GM18502 (cell line): ENCODE data around the gene THSD4.

ENCODE experiments used
- ATAC-seq: cut with Tn5 transposase; IDR thresholded peaks from one replicate; pipeline ENCODE4 v1.9.1; 2021; ENCODE audit warnings: mild to moderate bottlenecking; ENCODE audit not compliant: unreplicated experiment, poor library complexity

THSD4 gene

DNA sequence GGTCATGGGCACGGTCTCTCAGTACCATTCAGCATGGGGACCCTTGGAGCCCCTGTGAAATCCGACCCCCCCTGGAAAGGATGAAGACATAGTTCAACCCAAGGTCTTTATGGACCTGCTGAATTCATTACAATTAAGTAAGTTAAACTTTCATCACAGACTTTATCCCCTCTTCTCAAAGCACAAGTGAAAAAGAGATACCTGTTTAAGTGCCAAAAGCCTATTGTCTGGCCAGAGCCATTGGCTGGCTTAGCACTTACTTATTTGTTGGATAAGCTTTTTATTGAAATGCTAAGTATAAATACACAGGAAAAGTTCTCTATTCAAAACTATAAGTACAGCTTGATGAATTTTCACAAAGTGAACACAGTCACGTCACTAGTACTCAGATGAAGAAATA is 566.7 kb downstream of the THSD4 start:
- no peak for ATAC-seq

DNA sequence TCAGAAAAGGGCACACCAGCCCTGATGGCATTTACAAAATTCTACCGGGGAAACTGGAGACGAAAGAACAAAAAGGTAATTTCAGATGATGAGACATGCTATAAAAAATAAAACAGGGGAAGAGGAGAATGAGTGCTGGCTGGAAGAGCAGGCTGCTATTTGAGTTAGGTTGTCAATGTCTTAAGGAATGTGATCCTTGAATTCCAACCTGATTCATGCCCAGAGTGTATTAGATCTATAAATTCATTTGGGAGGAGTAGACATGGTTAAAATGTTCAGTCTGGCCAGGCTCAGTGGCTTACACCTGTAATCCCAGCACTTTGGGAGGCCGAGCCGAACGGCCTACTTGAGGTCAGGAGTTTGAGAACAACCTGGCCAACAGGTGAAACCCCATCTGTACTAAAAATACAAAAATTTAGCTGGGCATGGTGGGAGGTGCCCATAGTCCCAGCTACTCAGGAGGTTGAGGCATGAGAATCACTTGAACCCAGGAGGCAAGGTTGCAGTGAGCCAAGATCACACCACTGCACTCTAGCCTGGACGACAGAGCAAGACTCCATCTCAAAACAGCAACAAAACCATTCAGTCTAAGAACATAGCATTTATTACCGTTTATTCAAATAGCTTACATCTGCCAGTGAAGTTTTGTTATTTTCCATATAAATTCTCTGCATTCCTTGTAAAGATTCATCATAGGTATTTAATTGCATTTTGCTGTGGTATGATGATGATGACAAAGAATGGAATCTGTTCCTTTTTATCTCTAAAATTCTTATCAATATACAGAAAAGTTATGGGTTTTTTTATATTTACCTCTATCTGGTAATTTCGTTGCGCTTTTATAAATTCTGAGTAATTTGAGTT is 568.4 kb downstream of the THSD4 start:
- no peak for ATAC-seq

DNA sequence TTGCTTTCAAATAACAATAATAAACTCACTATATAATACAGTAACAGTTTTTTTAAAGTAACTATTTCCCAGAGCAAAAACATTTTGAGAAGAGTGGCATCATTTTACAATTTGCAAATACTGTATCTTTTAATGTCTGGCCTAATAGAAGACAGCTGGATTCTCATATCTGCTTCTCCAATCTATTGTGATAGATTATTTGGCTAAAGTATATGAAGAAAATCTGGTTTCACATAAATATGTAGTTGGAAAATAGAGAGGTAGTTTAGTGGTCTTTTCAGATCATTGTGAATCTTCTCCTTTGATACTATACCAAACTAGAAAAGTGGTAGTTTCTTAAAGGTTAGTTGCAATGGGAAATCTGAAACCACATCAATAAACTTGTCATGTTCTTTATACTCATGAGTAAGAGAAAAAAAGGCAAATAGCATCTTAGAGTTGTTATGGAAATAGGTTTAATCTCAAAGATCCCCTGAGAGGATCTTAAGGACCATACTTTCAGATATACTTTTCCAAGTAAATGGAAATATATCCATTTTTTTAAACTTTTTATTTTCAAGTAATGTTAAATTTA is 570.2 kb downstream of the THSD4 start:
- ATAC-seq: no peak

DNA sequence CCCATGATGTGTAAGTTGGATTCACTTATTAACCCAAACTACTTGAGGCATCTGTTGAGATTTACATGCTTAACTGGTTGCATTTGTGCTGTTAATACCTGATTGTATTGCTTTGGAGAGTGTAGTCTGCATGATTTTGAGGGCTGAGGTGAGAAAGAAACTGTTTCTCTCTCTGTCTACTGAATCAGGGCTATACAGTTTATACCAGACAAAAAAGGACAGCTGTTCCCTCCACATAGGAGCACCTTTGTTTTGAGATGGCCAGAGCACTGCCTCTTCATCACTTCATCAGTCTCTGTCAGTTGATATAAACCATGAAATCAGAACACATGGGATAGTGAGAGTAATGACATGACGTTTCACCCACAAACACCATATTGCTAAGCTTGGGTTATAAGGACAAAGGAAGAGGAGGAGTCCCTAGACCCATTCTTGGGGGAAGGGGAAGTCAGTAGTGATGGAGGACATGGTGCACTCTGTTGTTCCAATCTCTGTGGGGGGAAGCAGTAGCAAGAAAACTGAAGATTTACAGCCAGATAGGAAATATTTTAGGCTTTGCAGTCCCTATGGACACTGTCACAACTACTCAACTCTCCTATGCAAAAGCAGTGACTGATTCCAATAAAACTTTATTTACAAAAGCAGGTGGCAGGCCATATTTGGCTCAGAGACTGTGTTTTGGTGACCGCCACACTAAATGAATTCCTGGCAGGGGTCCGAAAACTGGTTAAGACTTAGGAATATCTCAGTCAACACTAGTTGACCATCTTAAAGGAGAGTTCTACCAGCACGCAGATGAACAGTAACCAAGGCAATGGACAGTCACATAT is 571.2 kb downstream of the THSD4 start:
- no peak for ATAC-seq

DNA sequence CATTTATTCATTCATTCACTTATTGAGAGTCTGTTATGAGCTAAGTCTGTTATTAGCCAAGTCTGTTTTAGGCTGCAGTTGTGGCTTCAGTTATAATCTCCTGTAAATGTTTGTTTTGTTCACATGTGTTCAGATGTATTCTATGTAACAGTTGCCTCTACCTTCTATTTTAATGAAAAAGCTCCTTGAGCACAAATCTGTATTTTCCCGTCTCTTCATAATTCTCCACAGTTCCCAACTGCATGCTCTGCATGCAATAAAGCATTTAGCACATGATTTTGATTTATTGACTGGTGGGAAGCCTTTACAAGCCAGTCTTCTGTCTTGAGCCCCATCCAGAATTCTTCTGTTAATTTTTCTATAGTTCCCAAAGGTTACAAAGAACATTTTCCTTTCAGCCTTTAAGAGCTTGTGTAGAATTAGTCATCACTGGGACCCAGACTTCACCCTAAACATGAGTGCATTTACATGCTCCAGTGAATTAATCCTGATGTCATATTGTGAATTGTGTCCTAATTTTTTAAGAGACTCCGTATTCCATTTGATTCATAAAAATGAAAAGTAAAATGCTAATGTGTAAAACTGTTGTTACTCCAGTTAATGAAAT is 572.7 kb downstream of the THSD4 start:
- ATAC-seq: no peak

DNA sequence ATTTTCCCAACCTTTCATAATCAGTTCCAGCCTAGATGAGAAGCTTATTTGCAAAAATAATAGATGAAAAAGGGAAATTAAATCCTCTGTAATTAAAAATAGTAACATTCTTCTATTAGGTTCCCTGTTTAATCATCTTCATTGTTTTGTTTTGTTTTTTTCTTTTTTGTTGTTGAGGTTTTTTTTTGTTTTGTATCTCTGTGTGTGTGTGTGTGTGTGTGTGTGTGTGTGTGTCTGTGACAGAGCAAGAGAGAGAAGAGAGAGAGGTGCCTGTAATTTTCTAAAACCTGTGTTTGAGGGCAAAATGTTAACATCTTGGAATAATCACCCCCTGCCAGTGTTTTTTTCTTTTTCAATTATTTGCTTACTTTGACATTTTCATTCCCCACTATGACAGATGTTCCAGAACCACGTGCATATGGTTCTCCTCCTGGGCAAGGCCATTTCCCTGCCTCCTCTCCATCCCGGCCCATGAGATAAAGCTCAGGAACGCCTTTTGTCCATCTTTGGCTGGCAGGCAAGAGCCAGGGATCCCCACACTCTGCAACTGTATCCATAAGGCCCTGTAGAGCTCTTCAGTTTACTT is 573.3 kb downstream of the THSD4 start:
- no peak for ATAC-seq

DNA sequence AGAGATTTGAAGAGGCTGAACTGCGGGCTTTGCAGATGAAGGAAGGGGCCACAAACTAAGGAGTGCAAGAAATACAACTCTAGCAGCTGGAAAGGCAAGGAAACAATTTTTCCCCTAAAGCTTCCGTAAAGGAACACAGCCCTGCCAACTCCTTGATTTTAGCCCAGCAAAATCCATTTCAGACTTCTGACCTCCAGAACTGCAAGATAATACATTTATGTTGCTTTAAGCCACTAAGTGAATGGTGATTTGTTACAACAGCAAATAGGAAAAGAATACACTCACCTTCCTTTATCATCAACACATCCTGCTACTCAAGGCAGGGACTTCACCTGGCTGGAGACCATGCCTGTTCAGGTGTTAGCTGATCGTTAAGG is 575.8 kb downstream of the THSD4 start:
- ATAC-seq: no peak

DNA sequence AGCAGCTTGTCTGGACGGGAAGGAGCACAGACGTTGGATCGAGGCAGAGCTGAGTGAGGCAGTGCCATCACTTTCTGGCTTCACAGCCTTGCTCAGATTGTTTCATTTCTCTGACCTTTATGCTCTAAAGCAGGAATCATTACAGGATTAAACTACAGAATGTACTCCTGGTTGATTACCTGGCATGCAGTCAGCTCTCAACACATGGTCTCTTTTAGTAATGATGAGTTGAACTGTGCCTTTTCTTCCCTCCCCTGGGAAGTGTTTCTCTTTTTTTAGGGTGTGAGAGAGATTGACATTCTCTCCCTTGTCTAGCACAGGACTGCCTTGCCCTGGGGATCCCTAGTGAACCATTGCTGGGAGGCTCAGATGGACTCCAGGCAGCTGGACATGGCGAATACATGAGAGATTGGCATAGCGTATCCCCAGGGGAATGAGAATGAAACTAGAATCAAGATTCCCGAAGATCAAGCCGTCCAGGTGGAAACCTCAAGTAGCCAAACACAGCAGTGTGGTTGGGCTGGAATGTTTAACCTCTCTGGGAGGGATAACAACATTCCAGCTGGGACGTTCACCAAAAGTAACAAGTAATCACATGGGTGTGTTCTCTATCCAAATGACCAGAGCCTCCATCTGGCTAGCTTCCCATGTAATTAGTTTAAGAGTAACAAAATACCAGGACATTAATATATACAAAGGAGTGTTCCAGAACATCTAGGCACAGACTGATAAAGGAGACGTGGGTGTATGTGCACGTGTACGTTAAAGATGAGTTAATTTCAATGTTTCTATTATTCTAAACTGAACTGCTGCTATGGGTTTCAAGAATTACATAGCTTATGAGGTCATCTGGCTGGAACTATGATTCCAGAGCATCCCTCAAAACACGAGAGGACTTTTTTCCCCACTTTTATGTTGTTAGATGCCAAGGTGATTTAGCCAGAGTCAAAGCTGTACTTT is 576.5 kb downstream of the THSD4 start:
- ATAC-seq: no peak

DNA sequence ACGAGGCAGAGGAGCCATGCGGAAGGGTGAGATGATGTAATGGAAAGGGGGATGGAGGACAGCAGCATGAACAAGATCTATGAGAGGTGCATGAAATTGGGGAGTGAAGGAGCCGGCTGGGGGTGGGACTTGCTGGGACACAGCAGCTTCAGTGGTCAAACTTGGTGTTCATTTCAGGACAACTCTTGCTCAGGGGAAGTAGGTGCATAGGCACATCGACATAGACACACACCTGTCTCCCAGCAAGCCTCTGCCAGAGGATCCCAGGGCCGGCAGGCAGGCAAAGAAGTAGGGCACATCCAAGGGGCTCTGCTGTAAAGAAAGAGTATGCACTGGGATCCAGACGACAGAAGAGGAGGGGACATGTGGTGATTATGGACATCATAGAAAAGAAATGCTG is 582.0 kb downstream of the THSD4 start:
- ATAC-seq: no peak

DNA sequence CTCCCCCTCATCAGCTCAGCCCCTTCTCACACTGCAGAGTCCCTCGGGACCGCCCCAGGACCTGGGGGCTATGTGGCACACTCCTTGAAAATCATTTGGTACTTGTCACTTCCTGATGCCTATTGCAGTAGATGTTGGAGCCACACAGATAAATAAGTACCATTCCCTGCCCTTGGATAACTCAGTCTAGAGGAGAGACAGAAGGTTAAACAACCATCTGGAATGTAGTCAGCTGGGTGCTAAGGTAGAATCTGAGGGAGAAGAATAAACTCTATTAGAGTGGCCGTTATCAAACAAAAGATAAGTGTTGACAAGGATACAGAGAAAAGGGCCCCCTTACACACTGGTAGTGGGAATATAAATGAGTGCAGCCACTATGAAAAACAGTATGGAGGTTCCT is 582.8 kb downstream of the THSD4 start:
- ATAC-seq: no peak

DNA sequence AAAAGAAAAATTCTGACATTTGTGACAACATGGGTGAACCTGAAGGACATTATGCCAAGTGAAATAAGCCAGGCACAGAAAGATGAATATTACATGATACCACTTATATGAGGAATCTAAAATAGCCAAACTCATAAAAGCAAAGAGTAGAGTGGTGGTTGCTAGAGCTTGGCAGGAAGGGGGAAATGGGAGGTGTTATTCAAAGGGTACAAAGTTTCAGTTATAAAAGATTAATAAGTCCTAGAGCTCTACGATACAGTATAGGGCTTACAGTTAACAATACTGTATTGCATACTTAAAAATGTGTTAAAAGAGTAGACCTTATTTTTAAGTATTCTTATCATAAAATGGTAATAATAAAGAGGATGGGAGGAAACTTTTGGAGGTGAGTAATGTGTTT is 583.5 kb downstream of the THSD4 start:
- no peak for ATAC-seq

DNA sequence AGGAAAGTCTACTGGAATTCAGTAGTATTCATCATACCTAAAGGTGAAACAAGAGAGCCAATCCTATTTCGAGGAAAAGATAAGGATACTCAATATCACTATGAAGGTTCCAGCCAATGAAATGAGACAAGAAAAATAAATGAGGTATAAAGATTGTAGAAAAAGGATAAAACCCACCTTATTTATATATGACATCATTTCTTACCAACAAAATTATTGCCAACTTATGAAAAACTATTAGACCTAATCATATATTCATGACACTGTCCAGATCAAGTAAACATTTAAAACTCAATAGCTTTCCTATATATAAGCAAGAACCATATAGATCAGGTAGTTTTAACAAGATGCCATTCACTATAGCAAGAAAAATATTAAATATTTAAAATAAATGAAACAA is 584.7 kb downstream of the THSD4 start:
- ATAC-seq: no peak

DNA sequence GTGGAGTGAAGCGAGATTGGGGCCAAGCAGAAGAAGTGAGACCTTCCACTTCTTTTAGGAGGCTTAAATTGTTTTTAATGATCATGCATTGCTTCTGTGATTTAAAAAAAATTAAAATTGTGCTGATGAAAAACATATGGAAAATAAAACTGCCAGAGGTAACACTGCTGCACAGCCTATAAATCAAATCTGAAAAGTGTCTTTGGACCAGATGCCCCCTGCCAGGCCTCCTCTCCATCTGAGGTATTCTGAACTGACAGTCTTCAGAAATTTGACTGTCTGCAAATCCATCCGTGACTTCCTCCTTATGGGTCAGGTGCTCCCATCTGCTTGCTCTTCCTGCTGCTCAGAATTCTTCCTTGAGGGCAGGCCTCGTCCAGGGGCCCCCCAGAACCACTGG is 586.5 kb downstream of the THSD4 start:
- no peak for ATAC-seq

DNA sequence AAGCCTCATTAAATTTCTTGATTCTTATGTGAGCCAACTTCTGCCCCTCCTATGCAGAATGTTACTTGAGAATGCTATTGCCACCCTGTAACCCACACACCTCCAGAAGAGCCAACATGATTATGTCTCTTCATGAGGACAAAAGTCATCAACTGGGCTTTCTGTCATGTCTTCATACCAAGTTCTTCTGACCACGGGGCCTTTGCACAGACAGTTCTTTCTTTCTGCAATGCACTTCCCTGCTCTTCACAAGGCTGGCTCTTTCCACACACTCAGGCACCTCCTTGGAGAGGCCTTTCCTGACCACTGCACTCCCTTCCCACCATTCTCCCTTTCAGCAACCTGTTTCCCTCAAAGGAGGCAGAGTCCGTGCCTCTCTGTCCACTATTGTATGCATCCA is 587.2 kb downstream of the THSD4 start:
- ATAC-seq: no peak

DNA sequence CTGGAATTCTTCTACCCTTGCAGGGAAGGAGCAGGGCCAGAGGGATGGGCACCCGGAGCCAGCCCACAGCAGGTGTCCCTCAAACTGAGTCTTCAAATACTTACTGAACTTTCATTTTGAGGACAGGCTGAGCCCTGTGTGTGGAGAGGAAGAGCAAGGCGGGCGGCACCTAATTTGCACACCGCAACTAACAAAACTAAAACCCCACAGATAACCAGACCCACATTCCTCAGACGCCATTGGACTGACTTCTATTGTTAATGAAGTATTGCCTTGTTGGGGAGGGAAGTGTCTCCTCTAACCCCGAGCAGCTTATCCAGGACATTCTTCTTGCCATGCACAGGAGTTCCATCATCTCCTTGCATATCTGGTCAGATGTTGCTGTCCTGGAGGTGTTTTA is 589.9 kb downstream of the THSD4 start:
- no peak for ATAC-seq

DNA sequence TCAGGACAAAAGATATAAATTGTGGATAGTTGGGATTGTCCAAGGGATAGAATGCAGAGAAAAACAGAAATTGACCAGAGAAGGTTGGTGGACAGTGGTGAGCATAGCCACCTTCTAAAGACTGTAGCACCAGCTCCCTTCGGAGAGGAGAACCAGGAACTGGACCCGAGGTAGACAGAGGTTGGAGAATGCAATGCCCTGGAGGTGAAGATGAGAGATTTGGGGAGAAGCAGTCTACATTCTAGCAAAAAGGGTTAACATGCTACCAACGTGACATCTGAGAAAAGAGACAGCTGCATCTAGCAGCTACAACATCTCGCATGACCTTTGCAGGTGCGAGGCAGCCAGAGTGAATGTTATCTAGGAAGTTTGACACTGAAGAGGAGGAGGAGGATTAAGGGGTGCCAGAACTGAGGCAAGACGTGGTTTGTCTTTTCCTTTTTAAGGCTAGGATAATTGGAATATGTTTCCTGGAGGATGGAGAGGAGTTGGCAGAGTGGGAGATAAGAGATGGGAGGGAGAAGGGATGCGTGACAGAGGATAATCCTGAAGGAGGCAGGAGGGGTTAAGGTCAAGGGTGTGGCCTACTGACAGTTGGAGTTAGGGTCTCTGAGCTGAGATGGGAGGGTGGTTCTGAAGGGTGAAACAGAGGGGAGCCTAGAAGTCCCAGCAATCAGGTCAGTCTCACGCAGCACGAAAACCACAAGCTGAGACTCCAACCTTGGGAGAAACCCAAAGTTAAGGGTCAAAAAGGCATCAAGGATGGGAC is 591.4 kb downstream of the THSD4 start:
- no peak for ATAC-seq

DNA sequence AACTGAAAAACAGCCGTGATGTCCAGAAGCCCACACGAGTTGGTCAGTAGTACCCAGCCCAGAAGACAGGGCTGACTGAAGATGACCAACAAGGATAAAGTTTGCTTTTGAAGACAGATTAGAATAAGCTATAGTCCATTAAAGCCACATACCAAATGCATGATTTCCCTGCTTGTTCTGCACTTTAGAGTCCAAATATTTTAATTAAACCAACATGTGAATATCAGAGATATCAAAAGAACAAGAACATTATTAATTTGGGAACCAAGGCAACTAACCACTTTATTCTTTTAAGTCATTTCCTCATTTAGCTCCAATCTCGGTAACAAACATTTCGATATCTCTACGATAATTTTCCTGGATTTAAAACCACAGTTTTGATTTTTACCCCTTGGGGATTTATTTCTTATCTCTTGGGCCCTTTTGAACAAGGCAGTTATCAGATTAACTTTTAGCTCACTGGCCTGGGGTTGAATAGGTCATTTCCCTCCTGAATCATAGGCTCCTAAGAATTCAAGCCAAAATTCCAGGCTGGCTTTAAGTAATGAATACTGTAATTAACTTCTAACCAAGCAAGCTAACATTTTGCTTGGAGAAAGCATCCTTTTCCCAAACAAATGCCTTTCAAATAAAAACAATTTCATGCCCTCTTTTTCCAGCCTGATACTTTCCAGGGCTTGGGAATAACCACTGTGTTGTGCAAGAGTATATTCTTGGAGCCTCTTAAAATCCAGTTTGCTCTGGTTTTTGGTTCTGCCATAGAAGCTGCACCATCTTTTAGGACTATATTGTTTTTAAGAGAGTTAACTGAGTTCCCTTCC is 592.2 kb downstream of the THSD4 start:
- no peak for ATAC-seq

DNA sequence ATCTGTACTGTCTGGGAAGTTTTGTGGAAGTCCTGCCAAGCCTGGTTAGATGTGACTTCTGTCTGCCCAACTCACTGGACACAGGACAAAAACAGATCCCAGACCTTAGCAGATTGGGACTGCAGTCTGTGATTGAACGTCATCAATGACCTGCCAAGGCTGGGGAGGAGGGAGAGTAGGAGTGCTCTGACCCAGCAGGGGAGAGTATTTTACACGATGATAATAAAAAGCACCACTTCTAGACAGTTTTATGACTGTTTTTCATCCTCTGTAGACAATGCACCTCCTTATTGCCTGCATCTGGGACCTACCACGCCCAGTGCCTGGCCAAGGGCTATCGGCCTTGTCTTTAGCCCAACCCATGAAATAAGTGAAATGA is 592.8 kb downstream of the THSD4 start:
- no peak for ATAC-seq
